ENCODE measurements around the gene CDKN2B.

Gene CDKN2B

DNA sequence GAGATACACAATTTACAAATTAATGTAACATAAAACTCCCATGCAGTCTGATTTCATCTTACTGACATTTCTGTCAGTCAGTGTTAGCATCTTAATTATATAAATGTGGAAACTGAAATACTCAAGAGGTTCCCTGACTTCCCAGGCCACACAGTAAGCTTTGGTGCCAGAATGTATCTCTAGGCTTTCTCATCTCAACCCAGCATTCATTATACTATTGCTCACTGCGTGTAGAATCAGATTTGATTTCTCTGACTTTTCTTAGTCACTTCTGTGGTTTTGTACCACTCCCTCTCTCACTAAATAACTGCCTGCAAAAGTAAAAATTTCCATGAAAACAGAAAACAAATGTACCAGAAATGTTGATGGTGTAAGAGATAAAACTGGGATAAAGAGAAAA lies 31.7 kb upstream of the CDKN2B start:
- no peak overlapping the region for H3K27ac ChIP-seq
- no peak for DNase-seq (ENCODE audit: low read depth, low spot score)
- no peaks in the 10 kb centered on the region for H3K9me3 ChIP-seq (ENCODE audit: low read depth, low read length)
- no peak overlapping the region for H3K4me3 ChIP-seq
- no peak for TF ChIP-seq FOXP2 (optimal IDR thresholded peaks at IDR 0.05; ENCODE audit: control extremely low read depth, extremely low read length, insufficient read depth)
- TF ChIP-seq EZH2 (IDR thresholded peaks at IDR 0.05), result no peak
- no peak overlapping the region for H3K9ac ChIP-seq (ENCODE audit: insufficient read length)
- H3K36me3 ChIP-seq (ENCODE audit: insufficient read depth, low read length), result no peaks in the 10 kb centered on the region

- Histone ChIP-seq H3K4me3 (no peak overlapping the region), H3K9ac (ENCODE audit: insufficient read length) (no peak overlapping the region), H3K36me3 (ENCODE audit: insufficient read depth, low read length) (peaks cover 3% of the 10 kb centered on the region; the same call in 1 of the 2 replicates), H3K27ac (no peak overlapping the region), H3K9me3 (ENCODE audit: low read depth, low read length) (no peaks in the 10 kb centered on the region)
- DNase-seq (ENCODE audit: low read depth, low spot score), result no peak
- no peak for TF ChIP-seq EZH2 (IDR thresholded peaks at IDR 0.05)
- no peak for TF ChIP-seq POLR2AphosphoS5 (IDR thresholded peaks at IDR 0.05; ENCODE audit: borderline replicate concordance, low read depth, low read length)
- TF ChIP-seq FOXP2 (optimal IDR thresholded peaks at IDR 0.05; ENCODE audit: control extremely low read depth, extremely low read length, insufficient read depth), result peak; percentile 49
Measured at GRCh38 chr9:22039258-22039657, 30.2 kb upstream of the CDKN2B start.

GRCh38 chr9:22037954-22038690 lies 29.0 kb upstream of the CDKN2B start:
- peak; percentile 40 for DNase-seq (ENCODE audit: low read depth, low spot score)
- Histone ChIP-seq H3K9ac (ENCODE audit: insufficient read length) (no peak overlapping the region), H3K36me3 (ENCODE audit: insufficient read depth, low read length) (peaks cover 10% of the 10 kb centered on the region), H3K9me3 (ENCODE audit: low read depth, low read length) (no peaks in the 10 kb centered on the region), H3K4me3 (no peak overlapping the region), H3K27ac (peak overlapping the region; percentile 57; the same call in 1 of the 2 replicates)
- TF ChIP-seq FOXP2 (optimal IDR thresholded peaks at IDR 0.05; ENCODE audit: control extremely low read depth, extremely low read length, insufficient read depth) (no peak), EZH2 (IDR thresholded peaks at IDR 0.05) (no peak)

DNA sequence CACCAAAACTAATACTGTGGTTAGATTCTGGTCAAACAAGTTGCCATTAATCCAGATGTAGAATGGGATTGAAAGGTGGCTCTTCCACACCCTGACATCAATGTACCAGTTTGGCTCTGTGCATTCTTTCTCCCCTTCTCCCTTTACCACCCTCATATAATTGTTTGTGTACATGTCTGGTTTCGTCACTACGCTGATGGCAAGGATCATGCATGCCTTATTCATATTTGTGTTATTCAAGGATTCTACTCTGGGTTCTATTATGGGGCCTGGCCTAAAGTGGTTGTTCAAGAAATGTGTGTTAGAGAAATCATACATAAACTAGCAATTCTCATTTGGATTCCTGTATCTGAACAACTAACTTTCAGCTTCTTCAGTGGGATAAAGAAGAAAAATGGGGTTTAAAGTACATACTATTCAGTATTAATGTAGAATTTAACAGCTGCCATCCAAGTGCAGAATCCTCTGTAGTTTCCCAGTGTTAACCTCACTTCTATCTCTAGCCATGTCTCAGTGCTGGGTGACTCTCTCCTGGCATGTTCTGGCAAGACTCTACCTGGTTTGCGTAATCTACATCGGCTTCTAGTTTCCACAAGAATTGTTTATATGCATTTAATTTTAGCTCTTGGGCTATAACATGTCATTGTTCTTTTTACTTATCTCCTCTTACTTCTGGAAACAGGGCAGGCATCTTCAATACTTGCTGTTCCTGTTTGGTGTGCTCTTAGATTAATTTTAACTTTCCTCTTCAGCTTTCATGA lies 27.9 kb upstream of the CDKN2B start:
- Histone ChIP-seq H3K27ac (peak overlapping the region; percentile 57), H3K4me3 (no peak overlapping the region), H3K9me3 (ENCODE audit: low read depth, low read length) (no peaks in the 10 kb centered on the region), H3K36me3 (ENCODE audit: insufficient read depth, low read length) (peaks cover 20% of the 10 kb centered on the region), H3K9ac (ENCODE audit: insufficient read length) (no peak overlapping the region)
- TF ChIP-seq EZH2 (IDR thresholded peaks at IDR 0.05) (no peak), FOXP2 (optimal IDR thresholded peaks at IDR 0.05; ENCODE audit: control extremely low read depth, extremely low read length, insufficient read depth) (no peak), POLR2AphosphoS5 (IDR thresholded peaks at IDR 0.05; ENCODE audit: borderline replicate concordance, low read depth, low read length) (no peak)
- no peak for DNase-seq (ENCODE audit: low read depth, low spot score)

DNA sequence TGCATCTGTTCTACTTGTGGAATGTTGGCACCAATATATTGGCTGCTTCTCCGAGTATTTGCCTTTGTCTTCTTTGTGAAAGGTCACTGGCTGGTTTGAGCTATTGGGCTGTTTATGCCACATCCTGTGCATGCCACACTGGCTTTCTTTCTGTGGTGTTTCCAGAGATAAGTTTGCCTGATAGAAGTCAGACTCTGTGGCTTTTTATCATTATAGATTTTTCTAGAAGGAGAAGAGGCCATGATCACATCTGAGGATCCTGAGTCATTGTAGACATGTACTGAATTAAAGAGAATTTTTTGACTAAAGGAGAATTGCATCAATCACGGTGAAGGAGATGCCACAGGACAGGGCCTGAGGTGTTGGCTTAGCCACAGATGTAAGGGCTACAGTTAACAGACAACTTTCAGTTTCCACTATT lies 26.5 kb upstream of the CDKN2B start:
- TF ChIP-seq POLR2AphosphoS5 (IDR thresholded peaks at IDR 0.05; ENCODE audit: borderline replicate concordance, low read depth, low read length) (no peak), FOXP2 (optimal IDR thresholded peaks at IDR 0.05; ENCODE audit: control extremely low read depth, extremely low read length, insufficient read depth) (no peak), EZH2 (IDR thresholded peaks at IDR 0.05) (no peak)
- Histone ChIP-seq H3K36me3 (ENCODE audit: insufficient read depth, low read length) (peaks cover 25% of the 10 kb centered on the region), H3K27ac (no peak overlapping the region), H3K4me3 (no peak overlapping the region), H3K9me3 (ENCODE audit: low read depth, low read length) (no peaks in the 10 kb centered on the region), H3K9ac (ENCODE audit: insufficient read length) (no peak overlapping the region)
- no peak for DNase-seq (ENCODE audit: low read depth, low spot score)

DNA sequence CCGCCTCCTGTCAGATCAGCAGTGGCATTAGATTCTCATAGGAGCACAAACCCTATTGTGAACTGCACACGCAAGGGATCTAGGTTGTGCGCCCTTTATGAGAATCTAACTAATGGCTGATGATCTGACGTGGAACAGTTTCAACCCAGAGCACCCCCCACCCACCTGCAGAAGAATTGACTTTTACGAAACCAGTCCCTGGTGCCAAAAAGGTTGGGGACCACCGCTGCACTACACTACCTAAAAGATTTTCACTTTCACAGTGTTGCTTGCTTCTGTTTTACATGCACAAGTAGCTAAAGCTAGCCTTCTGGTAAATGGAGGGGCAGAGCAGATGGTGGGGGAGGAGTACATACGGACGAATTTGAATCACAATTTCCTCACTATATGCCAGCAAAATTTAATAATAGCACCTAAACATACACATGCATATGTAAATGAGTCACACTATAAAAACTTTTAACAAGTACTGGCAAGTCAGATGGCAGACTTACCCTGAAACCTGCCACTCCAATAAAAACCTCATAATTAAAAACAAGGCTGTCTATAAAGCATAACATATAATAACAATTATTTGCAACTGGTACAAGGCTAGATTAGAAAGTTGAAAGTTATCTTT lies 24.0 kb upstream of the CDKN2B start:
- H3K9me3 ChIP-seq (ENCODE audit: low read depth, low read length), result no peaks in the 10 kb centered on the region
- TF ChIP-seq FOXP2 (optimal IDR thresholded peaks at IDR 0.05; ENCODE audit: control extremely low read depth, extremely low read length, insufficient read depth) (no peak), POLR2AphosphoS5 (IDR thresholded peaks at IDR 0.05; ENCODE audit: borderline replicate concordance, low read depth, low read length) (no peak), EZH2 (IDR thresholded peaks at IDR 0.05) (no peak)
- H3K9ac ChIP-seq (ENCODE audit: insufficient read length), result no peak overlapping the region
- peaks cover 26% of the 10 kb centered on the region for H3K36me3 ChIP-seq (ENCODE audit: insufficient read depth, low read length)
- H3K4me3 ChIP-seq, result no peak overlapping the region
- no peak overlapping the region for H3K27ac ChIP-seq
- DNase-seq (ENCODE audit: low read depth, low spot score), result no peak

- TF ChIP-seq POLR2AphosphoS5 (IDR thresholded peaks at IDR 0.05; ENCODE audit: borderline replicate concordance, low read depth, low read length) (no peak), EZH2 (IDR thresholded peaks at IDR 0.05) (no peak), FOXP2 (optimal IDR thresholded peaks at IDR 0.05; ENCODE audit: control extremely low read depth, extremely low read length, insufficient read depth) (no peak)
- no peak for DNase-seq (ENCODE audit: low read depth, low spot score)
- no peak overlapping the region for H3K4me3 ChIP-seq
- peaks cover 26% of the 10 kb centered on the region for H3K36me3 ChIP-seq (ENCODE audit: insufficient read depth, low read length)
- H3K9me3 ChIP-seq (ENCODE audit: low read depth, low read length), result no peaks in the 10 kb centered on the region
- H3K27ac ChIP-seq, result no peak overlapping the region; the same call in 1 of the 2 replicates
- no peak overlapping the region for H3K9ac ChIP-seq (ENCODE audit: insufficient read length)
Measured at GRCh38 chr9:22031655-22032411, 22.7 kb upstream of the CDKN2B start.

All from SK-N-MC (cell line).